GM06990 (cell line): ENCODE data around the gene UBE2V1.

ENCODE experiments used
- DNase-seq: peaks from one replicate; pipeline ENCODE4 v3.0.0-alpha.2; 2011; ENCODE audit not compliant: insufficient read length; ENCODE audit errors: extremely low read depth
- H3K27me3 ChIP-seq: replicated peaks from 2 replicates; pipeline ENCODE4 v1.6.0; 2011; ENCODE audit warnings: low read length; ENCODE audit not compliant: control insufficient read depth, insufficient read depth
- H3K36me3 ChIP-seq: 2 replicates; pipeline ENCODE4 v1.5.1; 2011; ENCODE audit warnings: low read length; ENCODE audit not compliant: control insufficient read depth, insufficient read depth
- H3K4me3 ChIP-seq: replicated peaks from 2 replicates; pipeline ENCODE4 v1.5.1; 2011; ENCODE audit warnings: low read depth, mild to moderate bottlenecking, control low read depth, low read length
- CTCF ChIP-seq: IDR thresholded peaks from 2 replicates; pipeline ENCODE4 v1.5.1; 2011; ENCODE audit warnings: low read length, control low read depth, mild to moderate bottlenecking, inconsistent platforms; ENCODE audit not compliant: insufficient read depth, poor library complexity, severe bottlenecking

UBE2V1 gene

DNA sequence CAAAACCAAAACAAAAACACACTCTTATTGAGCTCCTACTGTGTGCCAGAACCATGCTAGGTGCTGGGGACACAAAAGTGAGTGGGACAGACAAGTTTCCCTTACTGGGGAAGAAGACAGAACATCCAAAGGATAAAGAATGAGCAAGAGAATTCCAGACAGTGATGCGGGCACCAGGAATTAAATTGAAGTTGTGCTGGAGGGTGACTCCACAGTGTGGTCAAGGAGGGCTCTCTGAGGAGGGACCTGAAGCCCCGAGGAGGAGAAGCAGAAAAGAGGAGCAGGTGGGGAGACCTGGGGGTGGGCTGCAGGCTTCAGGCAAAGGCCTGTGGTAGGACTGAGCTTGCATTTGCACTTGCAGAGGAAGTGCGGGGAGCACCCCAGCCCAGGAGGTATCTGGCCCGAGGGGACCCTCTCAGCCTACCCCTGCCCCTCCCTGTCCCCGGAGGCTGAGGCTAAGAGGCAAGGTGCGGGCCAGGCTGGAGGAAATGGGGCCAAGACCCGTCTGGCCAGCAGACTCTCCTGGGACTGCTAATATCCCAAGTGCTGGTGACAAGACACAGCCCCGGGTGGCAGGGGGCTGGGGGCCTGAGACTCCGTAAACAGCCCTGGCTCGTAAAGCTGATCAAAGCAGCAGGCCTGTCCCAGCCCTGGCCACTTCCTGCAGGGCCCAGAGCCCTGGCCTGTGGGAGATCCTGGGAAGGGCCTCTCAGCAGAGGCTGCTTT is 73.1 kb downstream of the UBE2V1 start:
- no peak for TF ChIP-seq CTCF
- Histone ChIP-seq H3K4me3 (no peak overlapping the region), H3K27me3 (no peaks in the 10 kb centered on the region), H3K36me3 (no peaks in the 10 kb centered on the region)
- DNase-seq = no peak

GRCh38 chr20:50038574-50038991 is 74.4 kb downstream of the UBE2V1 start:
- DNase-seq = no peak
- no peak overlapping the region for H3K4me3 ChIP-seq
- H3K36me3 ChIP-seq = no peaks in the 10 kb centered on the region
- TF ChIP-seq CTCF = no peak
- no peaks in the 10 kb centered on the region for H3K27me3 ChIP-seq

GRCh38 chr20:50038169-50038568 is 74.8 kb downstream of the UBE2V1 start:
- H3K36me3 ChIP-seq = no peaks in the 10 kb centered on the region
- TF ChIP-seq CTCF = no peak
- H3K4me3 ChIP-seq = no peak overlapping the region
- H3K27me3 ChIP-seq = no peaks in the 10 kb centered on the region
- DNase-seq = no peak

DNA sequence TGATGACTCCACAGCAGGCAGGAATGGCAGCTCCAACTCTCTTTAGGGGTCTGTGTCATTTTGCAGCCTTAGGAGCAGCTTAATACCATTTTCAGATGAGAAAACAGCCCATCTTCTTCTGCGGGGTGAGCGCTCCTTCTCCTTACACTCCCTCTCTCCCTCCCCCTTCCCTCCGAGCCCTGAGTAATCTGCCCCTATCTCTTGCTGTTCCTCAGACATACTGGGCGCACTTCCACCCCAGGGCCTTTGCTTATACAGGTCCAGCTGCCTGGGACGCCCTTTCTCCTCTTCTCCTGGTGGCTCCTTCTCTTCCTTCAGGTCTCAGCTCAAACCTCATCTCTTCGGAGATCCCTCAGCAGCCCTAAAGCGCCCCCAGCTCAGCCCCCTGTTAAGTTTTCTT is 75.4 kb downstream of the UBE2V1 start:
- Histone ChIP-seq H3K27me3 (no peaks in the 10 kb centered on the region), H3K36me3 (no peaks in the 10 kb centered on the region), H3K4me3 (no peak overlapping the region)
- DNase-seq = no peak
- TF ChIP-seq CTCF = no peak

DNA sequence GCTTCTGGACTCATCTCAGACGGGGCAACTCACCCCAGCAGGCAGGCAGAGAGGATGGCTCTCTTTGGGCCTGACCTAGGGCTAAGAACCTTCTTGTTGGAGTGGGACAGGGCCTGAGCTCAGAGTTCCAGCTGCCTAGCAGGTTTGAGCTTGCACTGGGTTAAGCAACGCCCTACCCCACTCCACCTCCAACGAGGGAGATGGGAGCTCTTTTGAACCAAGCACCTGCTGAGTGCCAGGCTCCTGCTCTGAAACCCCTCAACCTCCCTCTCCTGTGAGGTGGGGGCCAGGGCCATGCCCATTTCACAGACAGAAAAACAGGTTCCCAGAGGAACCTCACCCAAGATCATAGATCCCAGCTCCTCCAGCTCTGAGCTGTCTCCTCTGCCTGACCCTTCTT is 75.8 kb downstream of the UBE2V1 start:
- Histone ChIP-seq H3K36me3 (no peaks in the 10 kb centered on the region), H3K4me3 (no peak overlapping the region), H3K27me3 (no peaks in the 10 kb centered on the region)
- TF ChIP-seq CTCF = no peak
- DNase-seq = no peak

GRCh38 chr20:50036703-50037102 is 76.2 kb downstream of the UBE2V1 start:
- H3K4me3 ChIP-seq = no peak overlapping the region
- no peak for DNase-seq
- no peaks in the 10 kb centered on the region for H3K36me3 ChIP-seq
- TF ChIP-seq CTCF = no peak
- H3K27me3 ChIP-seq = no peaks in the 10 kb centered on the region
